CD4-positive, alpha-beta T cell treated with Interleukin-1 beta for 1 hour (primary cell): ENCODE measurements around the gene COPA.
"Not testable (repeated sequence)": the region's sequence is repeated elsewhere in the genome, so short reads cannot be mapped to it uniquely, and the experiment has no call there.

Experiments
- DNase-seq, 2 donors: peaks; one replicate each; pipeline ENCODE4 v3.0.0-alpha.2; 2020 to 2022

Gene COPA

DNA sequence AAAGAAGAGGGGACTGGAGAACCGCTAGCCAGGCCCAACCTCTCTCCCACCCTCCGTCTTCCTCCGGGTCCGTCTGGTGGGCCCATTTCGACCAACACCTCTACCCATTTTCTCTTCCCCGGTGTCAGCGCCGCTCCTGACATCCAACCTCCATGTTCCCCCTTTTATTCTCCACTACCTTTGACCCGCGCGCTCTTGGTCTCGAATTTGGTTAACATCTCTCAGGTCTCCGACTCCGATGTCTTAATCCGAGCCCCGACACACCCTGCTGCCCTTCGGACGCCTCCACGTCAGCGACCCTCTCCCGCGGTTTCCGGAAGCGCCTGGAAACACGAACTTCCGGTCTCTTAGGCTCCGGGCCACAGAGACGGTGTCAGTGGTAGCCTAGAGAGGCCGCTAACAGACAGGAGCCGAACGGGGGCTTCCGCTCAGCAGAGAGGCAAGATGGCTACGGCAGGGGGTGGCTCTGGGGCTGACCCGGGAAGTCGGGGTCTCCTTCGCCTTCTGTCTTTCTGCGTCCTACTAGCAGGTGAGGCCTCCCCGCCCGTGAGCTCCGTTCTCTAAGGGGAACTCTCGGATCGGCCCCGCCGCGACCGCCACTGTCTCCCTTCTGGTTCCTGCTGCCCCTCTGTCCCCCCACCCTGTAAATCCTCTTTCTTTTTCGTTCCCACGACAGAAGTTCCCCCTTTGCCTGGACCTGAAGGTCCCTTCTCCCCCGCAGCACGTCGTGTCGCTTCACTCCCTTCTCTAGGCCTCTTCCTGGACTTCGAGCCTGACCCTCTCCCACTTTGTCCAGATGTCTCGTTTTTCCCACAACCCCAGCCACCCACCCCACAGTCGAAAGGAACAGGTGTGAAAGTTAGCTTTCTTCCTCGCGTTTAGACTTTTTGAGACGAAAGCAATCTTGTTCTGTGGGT is at the start of gene COPA, which contains the start of gene NCSTN:
TSS of gene COPA (minus strand) at position 298 of the 917 bp plus-strand sequence. CDS start at position 218, 80 bp downstream.
TSS of gene NCSTN (plus strand) at position 431 of the 917 bp plus-strand sequence. CDS start at position 445, 14 bp downstream.
- DNase-seq = peak; percentile 94 to 95

GRCh38 chr1:160388406-160388805 is 45.4 kb upstream of the COPA start:
- not testable (repeated sequence) for DNase-seq

DNA sequence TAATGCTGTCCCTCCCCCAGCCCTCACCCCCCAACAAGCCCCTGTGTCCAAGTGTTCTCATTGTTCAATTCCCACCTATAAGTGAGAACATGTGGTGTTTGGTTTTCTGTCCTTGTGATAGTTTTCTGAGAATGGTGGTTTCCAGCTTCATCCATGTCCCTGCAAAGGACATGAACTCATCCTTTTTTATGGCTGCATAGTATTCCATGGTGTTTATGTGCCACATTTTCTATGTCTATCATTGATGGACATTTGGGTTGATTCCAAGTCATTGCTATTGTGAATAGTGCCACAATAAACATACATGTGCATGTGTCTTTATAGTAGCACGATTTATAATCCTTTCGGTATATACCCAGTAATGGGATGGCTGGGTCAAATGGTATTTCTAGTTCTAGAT is 41.8 kb upstream of the COPA start:
- not testable (repeated sequence) for DNase-seq

DNA sequence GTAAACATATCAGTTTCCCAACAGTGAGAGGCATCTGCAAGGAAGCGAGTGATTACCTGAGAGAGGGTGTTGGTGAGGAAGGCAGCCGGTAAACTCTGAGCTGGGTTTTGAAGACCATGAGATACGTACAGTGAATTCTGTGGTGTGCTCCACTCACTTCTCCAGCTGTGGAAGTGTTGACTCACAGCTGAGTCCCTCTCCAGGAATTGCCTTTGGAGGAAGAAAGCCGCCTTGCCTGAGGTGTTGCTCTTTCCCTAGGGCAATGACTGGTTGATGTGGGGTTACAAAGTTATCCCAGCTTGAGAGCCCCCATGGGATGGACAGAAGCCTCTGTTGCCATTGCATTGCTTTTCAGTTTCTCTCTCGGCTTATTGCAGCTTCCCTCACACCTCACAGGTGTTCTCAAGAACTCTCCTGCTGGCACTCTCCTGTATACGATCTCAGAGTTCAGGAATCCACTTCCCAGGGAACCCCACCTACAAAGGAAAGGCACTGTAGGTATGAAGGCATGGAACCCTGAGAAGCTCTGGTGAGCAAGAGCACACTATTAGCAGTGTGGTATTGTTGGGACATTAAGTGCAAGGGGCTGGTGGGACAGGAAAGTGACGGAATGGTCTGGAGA is 34.6 kb upstream of the COPA start:
- no peak for DNase-seq

GRCh38 chr1:160376525-160377131 is 33.6 kb upstream of the COPA start:
- DNase-seq = peak; percentile 34 to 60

DNA sequence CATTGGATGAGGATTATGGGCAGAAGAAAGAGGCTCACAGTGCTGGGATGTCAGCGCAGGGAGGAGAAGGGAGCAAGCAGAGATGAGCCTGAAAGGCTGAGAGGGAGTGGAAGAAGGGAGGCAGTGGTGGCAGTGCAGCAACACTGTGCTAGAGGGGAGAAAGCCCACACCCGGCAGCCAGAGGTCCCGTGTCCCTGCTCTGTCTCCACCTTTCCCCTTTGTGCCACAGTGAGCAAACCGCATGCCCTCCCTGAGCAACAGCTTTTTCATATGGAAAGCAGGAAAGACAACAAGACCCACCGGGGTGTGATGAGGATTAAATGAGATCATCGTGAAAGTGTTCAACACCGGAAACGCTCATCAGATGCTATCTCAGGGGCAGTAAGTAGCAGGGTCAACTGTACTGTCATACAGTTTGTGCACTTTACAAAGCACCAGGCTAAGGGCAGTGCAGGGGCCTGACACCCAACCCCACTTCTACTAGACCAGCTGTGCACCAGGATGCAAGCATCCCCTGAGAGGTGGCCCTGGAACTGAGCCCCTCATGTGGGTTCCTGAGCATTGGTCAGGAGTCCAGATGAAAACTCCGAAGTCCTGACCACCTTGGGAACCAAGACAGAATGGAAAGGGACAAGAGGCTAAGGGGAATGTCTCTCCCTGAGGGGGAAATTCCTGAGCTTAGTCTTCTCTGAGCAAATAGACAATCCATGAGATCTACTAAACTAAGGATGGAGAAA is 32.9 kb upstream of the COPA start:
- no peak for DNase-seq

DNA sequence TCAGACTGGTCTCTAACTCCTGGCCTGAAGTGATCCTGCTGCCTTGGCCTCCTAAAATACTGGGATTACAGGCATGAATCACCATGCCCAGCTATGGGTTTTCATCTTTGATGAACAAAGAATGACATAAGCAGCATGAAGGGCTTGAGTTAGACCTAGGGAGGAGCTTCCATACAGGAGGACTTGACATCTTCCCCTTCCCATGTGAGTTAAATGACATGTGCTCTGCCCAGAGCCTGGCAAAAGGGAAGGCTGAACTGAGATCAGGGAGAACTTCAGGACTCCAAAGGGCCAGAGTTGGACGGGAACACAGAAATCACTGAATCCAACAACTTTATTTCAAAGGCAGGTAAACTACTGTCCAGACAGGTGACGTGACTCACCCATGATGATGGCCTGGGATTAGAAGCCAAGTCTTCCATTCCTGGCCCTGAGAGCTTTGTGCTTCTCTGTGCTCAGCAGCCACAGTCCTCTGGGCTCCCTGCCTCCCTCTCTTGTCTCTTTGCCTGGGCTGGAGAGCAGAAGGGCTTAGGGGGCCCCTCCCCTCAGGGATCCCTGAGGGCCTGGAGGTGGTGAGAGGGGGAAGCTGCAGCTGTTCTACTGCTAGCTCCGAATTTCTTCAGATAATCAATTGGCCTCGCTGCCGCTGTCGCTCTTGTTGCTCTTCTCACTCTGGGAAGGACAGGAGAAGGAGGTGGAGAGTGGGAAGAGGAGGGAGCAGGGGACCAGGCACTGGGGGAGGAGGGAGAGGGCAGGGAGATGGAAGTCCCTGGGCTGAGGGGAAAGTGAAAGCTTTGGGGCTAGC is 31.5 kb upstream of the COPA start:
- DNase-seq = no peak

GRCh38 chr1:160373696-160374095 is 30.6 kb upstream of the COPA start:
- DNase-seq = no peak

GRCh38 chr1:160371756-160372155 is 28.7 kb upstream of the COPA start:
- DNase-seq = no peak

DNA sequence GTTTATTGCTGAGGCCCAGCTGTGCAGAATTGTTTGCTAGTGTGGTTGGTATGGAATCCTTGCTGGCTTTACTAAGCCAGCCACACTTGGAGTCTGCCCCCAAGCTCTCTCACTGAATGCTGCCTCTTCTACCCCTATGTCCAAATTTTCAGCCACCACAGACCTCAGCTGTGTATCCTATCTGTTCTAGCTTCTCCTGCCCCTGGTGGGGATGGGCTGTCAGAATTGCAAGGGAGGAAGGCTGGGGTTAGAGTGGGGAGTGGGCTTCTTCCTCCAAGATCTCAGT is 28.2 kb upstream of the COPA start:
- no peak for DNase-seq

GRCh38 chr1:160370561-160371345 is 27.7 kb upstream of the COPA start:
- no peak for DNase-seq

GRCh38 chr1:160369087-160369486 is 26.0 kb upstream of the COPA start:
- DNase-seq = no peak

- DNase-seq = no peak
These were observed 25.2 kb upstream of the COPA start for GRCh38 chr1:160367934-160368923.

GRCh38 chr1:160367516-160367900 is 24.5 kb upstream of the COPA start:
- no peak for DNase-seq

GRCh38 chr1:160366731-160367515 is 23.9 kb upstream of the COPA start, which contains the start of gene NHLH1:
TSS of gene NHLH1 (plus strand) at chr1:160367071. CDS start at chr1:160370732, 3,661 bp downstream.
- no peak for DNase-seq

- no peak for DNase-seq
These were observed 22.3 kb upstream of the COPA start for GRCh38 chr1:160365325-160365724.

GRCh38 chr1:160363951-160364735 is 21.1 kb upstream of the COPA start:
- no peak for DNase-seq

DNA sequence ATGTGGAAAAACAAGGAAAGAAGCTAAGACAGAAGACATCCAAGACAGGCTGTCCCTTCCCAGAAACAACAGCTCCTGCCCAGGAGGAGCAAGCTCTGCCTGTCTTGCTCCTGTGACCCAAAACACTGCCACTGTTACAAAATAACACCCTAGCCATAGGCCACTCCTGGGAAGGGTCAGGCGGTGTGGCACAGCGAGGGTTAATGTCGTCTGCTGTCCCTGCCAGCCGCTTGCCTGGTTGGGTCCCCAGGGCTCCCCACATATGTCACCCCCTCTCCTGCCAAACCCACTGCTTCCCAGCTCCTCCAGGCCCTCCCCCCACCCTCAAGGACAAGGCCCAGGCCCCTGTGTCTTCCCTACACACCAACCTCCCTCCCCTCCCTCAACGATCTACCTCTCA is 20.0 kb upstream of the COPA start:
- no peak for DNase-seq
